IPS DF 4.7 (cell line): ENCODE results near the gene TMC5.
"Not testable (repeated sequence)": the region's sequence is repeated elsewhere in the genome, so short reads cannot be mapped to it uniquely, and the experiment has no call there.

ENCODE experiments used
- DNase-seq: peaks from one replicate; pipeline ENCODE4 v3.0.0-alpha.2; 2013; ENCODE audit warnings: low spot score; ENCODE audit errors: extremely low read depth

Gene TMC5

GRCh38 chr16:19406891-19407491 lies 10.7 kb upstream of the TMC5 start:
- DNase-seq = no peak

GRCh38 chr16:19410435-19411171 lies 7.1 kb upstream of the TMC5 start:
- DNase-seq = no peak

- no peak for DNase-seq
Measured at GRCh38 chr16:19411298-19411697, 6.4 kb upstream of the TMC5 start.

- DNase-seq = not testable (repeated sequence)
Measured at GRCh38 chr16:19412055-19412454, 5.6 kb upstream of the TMC5 start.

GRCh38 chr16:19415461-19415860 lies 2.2 kb upstream of the TMC5 start:
- DNase-seq = no peak

- no peak for DNase-seq
Measured at GRCh38 chr16:19415918-19416317, 1.8 kb upstream of the TMC5 start.

GRCh38 chr16:19418200-19418599 lies 517 bp downstream of the TMC5 start:
- no peak for DNase-seq

- no peak for DNase-seq
Measured at GRCh38 chr16:19419698-19420075, 2.0 kb downstream of the TMC5 start.

- DNase-seq = no peak
Measured at GRCh38 chr16:19424478-19424877, 6.8 kb downstream of the TMC5 start.

- DNase-seq = no peak
Measured at GRCh38 chr16:19430345-19430744, 12.7 kb downstream of the TMC5 start.

GRCh38 chr16:19431636-19432340 lies 14.1 kb downstream of the TMC5 start:
- no peak for DNase-seq

- no peak for DNase-seq
Measured at GRCh38 chr16:19432429-19432828, 14.7 kb downstream of the TMC5 start.

GRCh38 chr16:19434584-19434983 lies 16.9 kb downstream of the TMC5 start:
- no peak for DNase-seq

GRCh38 chr16:19436540-19436939 lies 18.9 kb downstream of the TMC5 start:
- no peak for DNase-seq

GRCh38 chr16:19437280-19437679 lies 19.6 kb downstream of the TMC5 start:
- DNase-seq = no peak

GRCh38 chr16:19438739-19439138 lies 21.1 kb downstream of the TMC5 start:
- DNase-seq = no peak

GRCh38 chr16:19439483-19439882 lies 21.8 kb downstream of the TMC5 start:
- DNase-seq = no peak

GRCh38 chr16:19443659-19444058 lies 26.0 kb downstream of the TMC5 start:
- no peak for DNase-seq

- DNase-seq = no peak
Measured at GRCh38 chr16:19446300-19446846, 28.7 kb downstream of the TMC5 start.

GRCh38 chr16:19446886-19447285 lies 29.2 kb downstream of the TMC5 start:
- no peak for DNase-seq

- no peak for DNase-seq
Measured at GRCh38 chr16:19450186-19450585, 32.5 kb downstream of the TMC5 start.

GRCh38 chr16:19458722-19459379 lies 41.2 kb downstream of the TMC5 start:
- no peak for DNase-seq
